Ovary (tissue), 3 donors: ENCODE results near the gene SOX6.

ENCODE experiments used
- EP300 ChIP-seq: sonication (generic); formaldehyde crosslinking; IDR thresholded peaks from one replicate; pipeline ENCODE4 v1.6.1; 2017; ENCODE audit warnings: antibody characterized with exemption
- POLR2A ChIP-seq: fragments of 450-650 bp; IDR thresholded peaks from one replicate; pipeline ENCODE4 v1.6.1; 2017; ENCODE audit warnings: antibody characterized with exemption, mild to moderate bottlenecking, moderate library complexity
- TF ChIP-seq, protein P1 (sequence below), 3 donors: fragments of 450-650 bp in 2 of 3; fragments of 200-600 bp in 1 of 3; IDR thresholded peaks; one replicate each; pipeline versions ENCODE4 v1.5.1 to v1.8.0; 2016 to 2022; ENCODE audit warnings: antibody characterized with exemption in 3 of 3, mild to moderate bottlenecking in 1 of 3
- donor health status: DM: no; HTN: no; CAD: no.

DNA sequence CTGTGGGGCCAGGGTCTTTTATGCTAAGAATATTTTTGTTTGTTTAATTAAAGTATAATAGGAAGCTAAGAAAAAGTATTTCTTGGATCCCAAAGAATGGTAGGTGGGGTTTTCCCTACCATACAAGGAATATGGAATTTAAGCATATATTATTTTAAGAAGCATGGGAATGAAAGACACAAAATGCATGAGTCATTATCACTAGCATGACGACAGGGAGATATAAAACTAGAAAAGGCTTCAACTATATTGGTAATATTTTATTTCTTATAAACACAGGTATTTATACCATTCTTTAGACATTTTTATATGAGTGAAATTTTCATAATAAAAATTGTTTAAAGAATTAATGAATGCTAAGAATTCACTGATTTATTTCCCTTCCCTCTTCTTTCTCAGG, 39.3 kb upstream of the SOX6 start:
- TF ChIP-seq, protein P1, sequence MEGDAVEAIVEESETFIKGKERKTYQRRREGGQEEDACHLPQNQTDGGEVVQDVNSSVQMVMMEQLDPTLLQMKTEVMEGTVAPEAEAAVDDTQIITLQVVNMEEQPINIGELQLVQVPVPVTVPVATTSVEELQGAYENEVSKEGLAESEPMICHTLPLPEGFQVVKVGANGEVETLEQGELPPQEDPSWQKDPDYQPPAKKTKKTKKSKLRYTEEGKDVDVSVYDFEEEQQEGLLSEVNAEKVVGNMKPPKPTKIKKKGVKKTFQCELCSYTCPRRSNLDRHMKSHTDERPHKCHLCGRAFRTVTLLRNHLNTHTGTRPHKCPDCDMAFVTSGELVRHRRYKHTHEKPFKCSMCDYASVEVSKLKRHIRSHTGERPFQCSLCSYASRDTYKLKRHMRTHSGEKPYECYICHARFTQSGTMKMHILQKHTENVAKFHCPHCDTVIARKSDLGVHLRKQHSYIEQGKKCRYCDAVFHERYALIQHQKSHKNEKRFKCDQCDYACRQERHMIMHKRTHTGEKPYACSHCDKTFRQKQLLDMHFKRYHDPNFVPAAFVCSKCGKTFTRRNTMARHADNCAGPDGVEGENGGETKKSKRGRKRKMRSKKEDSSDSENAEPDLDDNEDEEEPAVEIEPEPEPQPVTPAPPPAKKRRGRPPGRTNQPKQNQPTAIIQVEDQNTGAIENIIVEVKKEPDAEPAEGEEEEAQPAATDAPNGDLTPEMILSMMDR (IDR thresholded peaks at IDR 0.05): no peak
- TF ChIP-seq POLR2A (no peak), EP300 (no peak)
